GM12875 (cell line): ENCODE results near the gene RARS2.

ENCODE experiments used
- H3K4me3 ChIP-seq: one replicate; pipeline ENCODE4 v1.5.1; 2011; ENCODE audit warnings: low read depth, low read length, control low read depth
- TF ChIP-seq, protein P1 (sequence below): IDR thresholded peaks from 2 replicates; pipeline ENCODE4 v1.5.1; 2011; ENCODE audit warnings: low read depth, mild to moderate bottlenecking, control low read depth, inconsistent platforms, low read length, moderate library complexity, borderline replicate concordance; ENCODE audit not compliant: insufficient read depth

The RARS2 gene

DNA sequence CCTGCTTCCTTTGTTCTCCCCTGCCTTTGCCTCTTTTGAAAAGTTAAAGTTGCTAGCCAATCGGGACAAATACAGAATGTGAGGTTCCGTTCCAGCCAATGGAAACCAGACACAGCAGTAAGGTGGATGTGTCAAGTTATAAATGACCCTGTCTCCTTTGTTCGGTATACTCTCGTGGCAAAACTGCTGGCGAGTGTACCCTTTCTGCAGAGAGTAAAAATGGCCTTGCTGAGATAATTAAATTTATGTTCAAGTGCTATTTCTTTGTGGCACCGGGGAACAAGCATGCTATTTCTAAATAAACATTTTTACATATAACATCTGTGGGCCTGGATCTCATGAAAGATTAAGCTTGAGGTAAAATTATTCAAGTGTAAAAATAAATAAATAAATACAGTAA lies 50.2 kb downstream of the RARS2 start:
- TF ChIP-seq, protein P1, sequence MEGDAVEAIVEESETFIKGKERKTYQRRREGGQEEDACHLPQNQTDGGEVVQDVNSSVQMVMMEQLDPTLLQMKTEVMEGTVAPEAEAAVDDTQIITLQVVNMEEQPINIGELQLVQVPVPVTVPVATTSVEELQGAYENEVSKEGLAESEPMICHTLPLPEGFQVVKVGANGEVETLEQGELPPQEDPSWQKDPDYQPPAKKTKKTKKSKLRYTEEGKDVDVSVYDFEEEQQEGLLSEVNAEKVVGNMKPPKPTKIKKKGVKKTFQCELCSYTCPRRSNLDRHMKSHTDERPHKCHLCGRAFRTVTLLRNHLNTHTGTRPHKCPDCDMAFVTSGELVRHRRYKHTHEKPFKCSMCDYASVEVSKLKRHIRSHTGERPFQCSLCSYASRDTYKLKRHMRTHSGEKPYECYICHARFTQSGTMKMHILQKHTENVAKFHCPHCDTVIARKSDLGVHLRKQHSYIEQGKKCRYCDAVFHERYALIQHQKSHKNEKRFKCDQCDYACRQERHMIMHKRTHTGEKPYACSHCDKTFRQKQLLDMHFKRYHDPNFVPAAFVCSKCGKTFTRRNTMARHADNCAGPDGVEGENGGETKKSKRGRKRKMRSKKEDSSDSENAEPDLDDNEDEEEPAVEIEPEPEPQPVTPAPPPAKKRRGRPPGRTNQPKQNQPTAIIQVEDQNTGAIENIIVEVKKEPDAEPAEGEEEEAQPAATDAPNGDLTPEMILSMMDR = no peak
- H3K4me3 ChIP-seq = no peak overlapping the region

DNA sequence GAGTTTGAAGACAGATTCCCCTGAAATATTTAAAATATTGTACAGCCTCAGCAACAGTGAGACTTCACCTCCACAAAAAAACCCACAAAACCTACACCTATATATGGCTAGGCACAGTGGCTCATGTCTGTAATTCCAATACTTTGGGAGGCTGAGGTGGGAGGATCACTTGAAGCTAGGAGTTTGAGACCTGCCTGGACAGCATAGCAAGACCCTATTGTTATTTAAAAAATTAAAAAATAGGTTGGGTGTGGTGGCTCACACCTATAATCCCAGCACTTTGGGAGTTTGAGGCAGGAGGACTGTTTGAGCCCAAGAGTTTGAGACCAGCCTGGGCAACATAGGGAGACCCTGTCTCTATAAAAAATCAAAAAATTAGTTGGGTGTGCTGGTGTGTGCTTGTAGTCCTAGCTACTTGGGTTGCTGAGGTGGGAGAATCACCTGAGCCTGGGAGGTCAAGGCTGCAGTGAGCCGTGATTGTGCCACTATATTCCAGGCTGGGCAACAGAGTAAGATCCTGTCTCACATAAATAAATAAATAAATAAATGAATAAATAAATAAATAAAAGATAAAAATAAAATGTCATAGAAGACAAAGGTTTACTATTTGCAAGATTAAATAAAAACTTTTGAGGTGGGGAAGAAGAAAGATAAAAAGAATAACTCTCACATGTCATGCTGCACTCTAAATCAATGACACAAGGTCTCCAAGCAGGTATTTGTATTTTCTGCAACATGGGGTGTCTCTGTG lies 51.1 kb downstream of the RARS2 start:
- H3K4me3 ChIP-seq = no peak overlapping the region
- TF ChIP-seq, protein P1 = no peak

DNA sequence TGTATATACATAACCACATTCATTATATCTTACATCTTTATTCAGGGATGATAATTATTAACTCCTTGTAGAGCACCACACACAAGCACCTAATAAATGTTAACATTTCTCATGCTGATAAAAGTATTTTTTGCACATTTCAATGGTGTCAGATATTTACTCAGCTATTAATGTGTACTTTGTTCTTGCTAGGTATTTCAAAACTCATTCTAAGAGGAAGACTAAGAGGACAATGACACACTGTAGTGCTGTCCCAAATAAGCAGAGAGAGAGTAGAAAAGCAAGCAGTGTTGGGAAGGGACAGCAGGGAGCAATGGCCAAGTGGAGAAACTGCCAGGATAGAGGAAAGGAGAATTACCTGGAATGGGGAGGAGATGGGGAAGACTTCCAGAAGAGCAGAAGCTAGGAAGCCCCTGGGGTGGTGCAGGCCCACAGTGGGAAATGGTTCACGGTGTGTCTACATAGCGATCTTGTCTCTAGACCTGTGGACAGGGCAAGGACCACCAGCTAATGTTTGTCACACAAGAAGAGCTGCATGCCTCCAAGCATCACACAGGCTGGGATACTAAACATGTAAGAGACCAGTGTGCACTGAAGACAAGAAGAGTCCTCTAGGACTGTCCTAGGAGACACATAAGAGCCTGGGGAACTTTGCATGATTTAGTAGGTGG lies 55.3 kb downstream of the RARS2 start:
- no peak overlapping the region for H3K4me3 ChIP-seq
- TF ChIP-seq, protein P1 = no peak

DNA sequence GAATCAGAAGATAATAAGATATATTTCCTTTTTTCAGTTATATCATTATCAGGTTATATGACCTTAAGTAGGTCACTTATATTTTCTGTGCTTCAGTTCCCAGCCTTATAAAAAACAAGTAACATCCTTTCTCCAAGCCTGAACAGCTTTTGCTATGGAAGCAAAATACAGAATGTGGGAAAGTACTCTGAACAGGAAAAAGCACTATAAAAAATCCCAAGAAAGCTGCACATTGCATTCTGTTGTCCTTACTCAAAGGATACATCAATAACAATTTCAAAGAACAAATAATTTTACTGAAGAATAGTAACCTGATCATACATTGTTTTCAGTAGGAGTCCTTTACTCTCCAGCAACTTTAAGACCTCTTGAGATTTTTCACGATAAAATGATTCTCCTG lies 60.6 kb downstream of the RARS2 start:
- H3K4me3 ChIP-seq = no peak overlapping the region
- TF ChIP-seq, protein P1 = no peak

DNA sequence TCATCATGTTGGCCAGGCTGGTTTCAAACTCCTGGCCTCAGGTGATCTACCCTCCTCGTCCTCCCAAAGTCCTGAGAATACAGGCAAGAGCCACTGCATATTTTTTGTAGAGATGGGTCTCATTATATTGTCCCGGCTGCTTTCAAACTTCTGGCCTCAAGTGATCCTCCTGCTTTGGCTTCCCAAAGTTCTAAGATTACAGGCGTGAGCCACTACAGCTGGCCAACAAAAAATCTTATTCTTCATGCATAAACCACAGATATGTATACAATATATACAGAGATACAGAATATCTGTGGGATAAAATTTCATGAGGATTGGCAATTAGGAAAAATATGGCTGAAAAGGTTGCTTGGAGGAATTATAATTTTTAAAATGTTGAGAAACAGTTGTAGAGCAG lies 67.1 kb downstream of the RARS2 start:
- H3K4me3 ChIP-seq = no peak overlapping the region
- TF ChIP-seq, protein P1 = no peak

DNA sequence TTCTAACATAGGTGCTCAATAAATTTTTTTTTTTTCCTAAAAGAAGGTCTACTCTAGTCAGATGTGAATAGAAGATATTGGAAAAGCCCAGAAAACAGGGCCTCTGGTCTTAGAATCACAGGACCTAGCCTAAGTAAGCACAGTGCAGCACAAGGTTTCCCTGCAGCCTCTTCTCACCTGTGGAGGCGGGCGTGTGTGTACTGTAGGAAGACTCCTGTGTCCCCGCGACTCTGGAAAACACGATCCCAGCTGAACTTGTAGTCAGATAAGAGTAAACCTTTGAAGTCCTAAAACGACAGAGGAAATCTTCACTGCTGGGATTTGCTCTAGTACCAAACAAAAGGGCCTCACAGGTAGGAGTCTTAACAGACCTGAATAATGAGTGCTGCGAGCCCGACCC lies 71.3 kb downstream of the RARS2 start:
- no peak overlapping the region for H3K4me3 ChIP-seq
- TF ChIP-seq, protein P1 = no peak

DNA sequence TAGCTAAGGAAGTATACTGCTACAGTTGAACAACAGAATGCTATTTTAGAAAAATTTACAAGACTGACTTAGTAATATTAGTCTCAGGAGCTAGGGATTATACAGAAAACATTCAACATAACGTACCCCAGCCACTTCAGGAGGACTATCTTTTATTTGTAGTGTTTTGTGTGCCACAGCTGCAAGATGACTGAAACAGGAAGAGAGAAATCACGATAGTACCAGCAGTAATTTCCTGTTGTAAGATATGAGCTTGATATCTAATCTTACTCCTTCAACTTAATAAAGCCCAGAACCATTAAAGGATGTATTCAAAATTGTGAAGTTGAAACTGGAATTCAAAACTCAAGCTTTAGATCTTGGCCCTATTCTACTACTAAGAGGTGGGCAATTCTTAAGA lies 75.0 kb downstream of the RARS2 start:
- no peak overlapping the region for H3K4me3 ChIP-seq
- TF ChIP-seq, protein P1 = no peak
